Epithelial cell of esophagus (primary cell): Measurements from ENCODE around the gene PTPRA.

Source experiments
- DNase-seq: peaks from one replicate; pipeline ENCODE4 v3.0.0; 2010; ENCODE audit warnings: low read depth
- H3K4me3 ChIP-seq: 2 replicates; pipeline ENCODE4 v1.5.1; 2011; ENCODE audit warnings: mild to moderate bottlenecking, low read length, control low read depth
- TF ChIP-seq, protein P1 (sequence below): IDR thresholded peaks from 2 replicates; pipeline ENCODE4 v1.5.1; 2011; ENCODE audit warnings: low read depth, mild to moderate bottlenecking, low read length, control low read depth, inconsistent platforms; ENCODE audit not compliant: insufficient read depth; ENCODE audit errors: missing control alignments

The PTPRA gene

DNA sequence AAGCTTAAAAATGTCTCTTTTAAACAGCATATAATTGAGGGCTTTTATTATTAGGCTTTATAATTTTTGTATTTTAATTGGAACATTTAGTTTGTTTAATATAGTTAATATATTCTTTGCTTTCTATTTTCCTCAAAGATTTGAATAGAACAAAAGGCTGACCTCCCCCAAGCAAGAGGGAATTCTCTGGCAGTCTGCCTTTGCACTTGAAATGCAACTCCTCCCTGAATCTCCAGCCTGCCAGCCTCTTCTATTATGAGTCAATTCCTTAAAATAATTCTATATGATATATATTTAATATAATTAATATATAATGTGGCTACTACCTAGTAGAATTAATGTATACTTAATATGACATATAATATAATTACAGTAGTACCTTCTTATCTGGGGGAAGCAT, 69.2 kb downstream of the PTPRA start:
- TF ChIP-seq, protein P1, sequence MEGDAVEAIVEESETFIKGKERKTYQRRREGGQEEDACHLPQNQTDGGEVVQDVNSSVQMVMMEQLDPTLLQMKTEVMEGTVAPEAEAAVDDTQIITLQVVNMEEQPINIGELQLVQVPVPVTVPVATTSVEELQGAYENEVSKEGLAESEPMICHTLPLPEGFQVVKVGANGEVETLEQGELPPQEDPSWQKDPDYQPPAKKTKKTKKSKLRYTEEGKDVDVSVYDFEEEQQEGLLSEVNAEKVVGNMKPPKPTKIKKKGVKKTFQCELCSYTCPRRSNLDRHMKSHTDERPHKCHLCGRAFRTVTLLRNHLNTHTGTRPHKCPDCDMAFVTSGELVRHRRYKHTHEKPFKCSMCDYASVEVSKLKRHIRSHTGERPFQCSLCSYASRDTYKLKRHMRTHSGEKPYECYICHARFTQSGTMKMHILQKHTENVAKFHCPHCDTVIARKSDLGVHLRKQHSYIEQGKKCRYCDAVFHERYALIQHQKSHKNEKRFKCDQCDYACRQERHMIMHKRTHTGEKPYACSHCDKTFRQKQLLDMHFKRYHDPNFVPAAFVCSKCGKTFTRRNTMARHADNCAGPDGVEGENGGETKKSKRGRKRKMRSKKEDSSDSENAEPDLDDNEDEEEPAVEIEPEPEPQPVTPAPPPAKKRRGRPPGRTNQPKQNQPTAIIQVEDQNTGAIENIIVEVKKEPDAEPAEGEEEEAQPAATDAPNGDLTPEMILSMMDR = no peak
- DNase-seq = no peak
- H3K4me3 ChIP-seq = no peak overlapping the region

GRCh38 chr20:2946988-2947961, 74.0 kb downstream of the PTPRA start:
- no peak overlapping the region for H3K4me3 ChIP-seq
- TF ChIP-seq, protein P1 = no peak
- no peak for DNase-seq

- no peak overlapping the region for H3K4me3 ChIP-seq
- no peak for DNase-seq
- TF ChIP-seq, protein P1 = no peak
Measured at GRCh38 chr20:2948968-2949367, 75.7 kb downstream of the PTPRA start.

GRCh38 chr20:2952766-2953165, 79.5 kb downstream of the PTPRA start:
- no peak for DNase-seq
- no peak overlapping the region for H3K4me3 ChIP-seq
- TF ChIP-seq, protein P1 = no peak

DNA sequence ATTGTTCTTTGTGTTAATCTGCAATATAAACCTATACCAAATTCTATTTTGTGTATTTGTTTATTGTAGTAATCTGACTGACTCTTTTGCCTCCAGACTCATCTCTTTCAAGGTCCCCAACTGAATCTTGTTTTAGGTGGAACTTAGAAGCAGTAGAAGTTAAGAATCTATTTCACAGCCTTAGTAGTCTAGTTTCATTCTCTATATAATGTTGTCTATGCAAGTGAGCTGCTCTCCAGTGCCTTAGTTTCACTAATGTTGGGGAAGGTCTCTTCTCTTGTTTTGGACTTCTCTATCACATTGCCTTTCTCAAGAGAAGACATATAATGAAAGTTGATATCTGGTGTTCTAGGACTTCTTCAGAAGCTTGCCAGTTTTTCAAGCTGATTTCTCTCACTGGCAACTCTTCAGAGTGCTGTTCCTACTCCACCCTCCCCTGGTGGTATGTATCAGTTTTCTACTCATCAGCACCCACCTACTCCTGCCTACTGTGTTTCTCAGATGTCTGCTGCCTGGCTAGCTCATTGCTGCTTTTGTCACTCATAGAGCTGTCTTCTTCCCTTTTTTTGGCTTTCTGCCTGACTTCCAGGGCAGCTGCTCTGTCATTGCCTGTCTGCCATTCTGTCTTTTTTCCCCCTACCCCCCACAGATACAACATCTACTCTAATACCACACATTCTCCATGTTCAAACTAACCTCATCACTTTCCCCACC, 82.1 kb downstream of the PTPRA start:
- no peak overlapping the region for H3K4me3 ChIP-seq
- TF ChIP-seq, protein P1 = no peak
- no peak for DNase-seq

GRCh38 chr20:2956480-2956879, 83.2 kb downstream of the PTPRA start:
- TF ChIP-seq, protein P1 = no peak
- H3K4me3 ChIP-seq = no peak overlapping the region
- no peak for DNase-seq

GRCh38 chr20:2967841-2968240, 94.6 kb downstream of the PTPRA start:
- DNase-seq = peak; percentile 78
- TF ChIP-seq, protein P1 = no peak
- H3K4me3 ChIP-seq = no peak overlapping the region
